ENCODE measurements around the gene PNKD.
A peak's percentile ranks its signal among the peaks of the same experiment; 100 is the strongest.

PNKD gene

DNA sequence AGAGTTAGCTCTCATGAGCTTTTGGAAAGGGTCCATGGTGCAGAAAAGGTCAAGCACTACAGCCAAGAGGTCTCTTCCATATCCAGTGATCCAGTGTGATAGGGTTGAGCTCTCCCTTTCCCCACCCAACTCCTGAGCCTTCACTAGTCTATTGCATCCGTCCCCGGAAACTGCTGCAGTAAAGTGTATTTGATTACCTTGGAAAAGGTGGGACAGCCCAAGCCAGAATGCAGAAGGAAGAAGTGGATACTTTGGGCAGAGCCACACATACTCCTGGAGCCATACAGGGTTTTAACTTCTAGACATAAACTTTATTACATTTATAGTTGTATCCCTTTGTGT lies 3.6 kb downstream of the PNKD start:
- Histone ChIP-seq H3K14ac (ENCODE audit: low read length) (no peak overlapping the region), H3K9ac (ENCODE audit: low read depth, low read length, poor library complexity) (no peak overlapping the region), H3K18ac (ENCODE audit: low read length) (no peak overlapping the region), H3K27ac (replicated peaks; ENCODE audit: low read length) (no peak overlapping the region), H3K79me1 (ENCODE audit: low read depth, low read length) (peaks cover 8% of the 10 kb centered on the region), H3K9me3 (replicated peaks in 1 of 2; ENCODE audit: control insufficient read depth in 2 of 2, insufficient read depth in 1 of 2, low read depth in 1 of 2, low read length in 2 of 2) (no peaks in the 10 kb centered on the region), H2BK120ac (ENCODE audit: low read depth, low read length) (no peak overlapping the region), H3K4me3 (ENCODE audit: low read length in 2 of 2) (no peak overlapping the region), H2BK5ac (ENCODE audit: low read length) (no peak overlapping the region), H2AK5ac (ENCODE audit: low read depth, low read length) (no peak overlapping the region), H3K4ac (ENCODE audit: low read length) (no peak overlapping the region), H3K4me1 (ENCODE audit: control insufficient read depth in 2 of 2, insufficient read depth in 1 of 2, low read depth in 1 of 2, low read length in 2 of 2) (peaks cover 8 to 10% of the 10 kb centered on the region in 2 donors), H4K8ac (ENCODE audit: low read depth, low read length) (no peak overlapping the region), H2BK12ac (ENCODE audit: low read length) (no peak overlapping the region), H3K36me3 (replicated peaks in 1 of 2; ENCODE audit: control insufficient read depth in 2 of 2, insufficient read depth in 2 of 2, low read length in 2 of 2) (peaks cover 30 to 39% of the 10 kb centered on the region in 2 donors), H3K4me2 (ENCODE audit: insufficient read depth, low read length, poor library complexity, severe bottlenecking) (no peak overlapping the region), H3K23ac (ENCODE audit: low read depth, low read length, poor library complexity) (no peak overlapping the region), H4K91ac (ENCODE audit: low read depth, low read length, poor library complexity) (no peak overlapping the region), H2BK15ac (ENCODE audit: low read length) (no peak overlapping the region), H2AFZ (ENCODE audit: low read length) (no peak overlapping the region), H3K27me3 (ENCODE audit: control insufficient read depth in 3 of 3, insufficient read depth in 3 of 3, low read depth in 1 of 3, low read length in 3 of 3) (no peaks in the 10 kb centered on the region)
- no peak for DNase-seq (ENCODE audit: low spot score)
- WGBS, 2 donors (ENCODE audit: extremely low coverage in 2 of 2, insufficient read length in 2 of 2, insufficient replicate concordance in 1 of 2): no CpG with 5 or more reads among the region's 2 CpGs

DNA sequence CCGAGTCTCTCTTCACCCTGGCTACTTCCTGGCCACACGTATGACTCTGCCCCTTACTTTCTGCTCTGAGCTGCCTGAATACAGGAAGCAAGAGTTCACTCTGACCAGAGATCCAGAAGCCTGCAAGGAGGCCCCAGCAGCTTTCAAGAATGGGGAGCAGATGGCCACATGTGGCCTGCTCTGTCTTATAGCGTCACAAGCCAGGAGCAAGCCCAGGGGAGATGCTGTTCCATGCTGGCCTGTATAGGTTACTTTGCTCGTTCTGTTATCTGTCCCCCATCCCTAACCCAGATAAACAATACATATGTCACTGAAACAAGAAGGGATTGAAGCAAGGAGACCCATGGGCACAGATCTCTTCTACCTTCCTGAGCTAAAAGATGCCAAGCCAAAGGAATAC lies 4.3 kb downstream of the PNKD start:
- Histone ChIP-seq H3K4ac (ENCODE audit: low read length) (no peak overlapping the region), H2BK5ac (ENCODE audit: low read length) (no peak overlapping the region), H4K8ac (ENCODE audit: low read depth, low read length) (no peak overlapping the region), H2AFZ (ENCODE audit: low read length) (no peak overlapping the region), H3K9ac (ENCODE audit: low read depth, low read length, poor library complexity) (no peak overlapping the region), H2BK15ac (ENCODE audit: low read length) (no peak overlapping the region), H2BK120ac (ENCODE audit: low read depth, low read length) (no peak overlapping the region), H3K79me1 (ENCODE audit: low read depth, low read length) (peaks cover 3% of the 10 kb centered on the region), H2AK5ac (ENCODE audit: low read depth, low read length) (no peak overlapping the region), H3K14ac (ENCODE audit: low read length) (no peak overlapping the region), H3K4me2 (ENCODE audit: insufficient read depth, low read length, poor library complexity, severe bottlenecking) (no peak overlapping the region), H3K27me3 (ENCODE audit: control insufficient read depth in 3 of 3, insufficient read depth in 3 of 3, low read depth in 1 of 3, low read length in 3 of 3) (no peaks in the 10 kb centered on the region), H3K36me3 (replicated peaks in 1 of 2; ENCODE audit: control insufficient read depth in 2 of 2, insufficient read depth in 2 of 2, low read length in 2 of 2) (peaks cover 31 to 39% of the 10 kb centered on the region in 2 donors), H3K4me1 (ENCODE audit: control insufficient read depth in 2 of 2, insufficient read depth in 1 of 2, low read depth in 1 of 2, low read length in 2 of 2) (peaks cover 5 to 7% of the 10 kb centered on the region in 2 donors), H3K27ac (replicated peaks; ENCODE audit: low read length) (no peak overlapping the region), H3K9me3 (replicated peaks in 1 of 2; ENCODE audit: control insufficient read depth in 2 of 2, insufficient read depth in 1 of 2, low read depth in 1 of 2, low read length in 2 of 2) (no peaks in the 10 kb centered on the region), H3K4me3 (ENCODE audit: low read length in 2 of 2) (no peak overlapping the region), H4K91ac (ENCODE audit: low read depth, low read length, poor library complexity) (no peak overlapping the region), H2BK12ac (ENCODE audit: low read length) (no peak overlapping the region), H3K18ac (ENCODE audit: low read length) (peak overlapping the region; percentile 35), H3K23ac (ENCODE audit: low read depth, low read length, poor library complexity) (no peak overlapping the region)
- WGBS, 2 donors (ENCODE audit: extremely low coverage in 2 of 2, insufficient read length in 2 of 2, insufficient replicate concordance in 1 of 2): no CpG with 5 or more reads among the region's 4 CpGs
- DNase-seq (ENCODE audit: low spot score): no peak

DNA sequence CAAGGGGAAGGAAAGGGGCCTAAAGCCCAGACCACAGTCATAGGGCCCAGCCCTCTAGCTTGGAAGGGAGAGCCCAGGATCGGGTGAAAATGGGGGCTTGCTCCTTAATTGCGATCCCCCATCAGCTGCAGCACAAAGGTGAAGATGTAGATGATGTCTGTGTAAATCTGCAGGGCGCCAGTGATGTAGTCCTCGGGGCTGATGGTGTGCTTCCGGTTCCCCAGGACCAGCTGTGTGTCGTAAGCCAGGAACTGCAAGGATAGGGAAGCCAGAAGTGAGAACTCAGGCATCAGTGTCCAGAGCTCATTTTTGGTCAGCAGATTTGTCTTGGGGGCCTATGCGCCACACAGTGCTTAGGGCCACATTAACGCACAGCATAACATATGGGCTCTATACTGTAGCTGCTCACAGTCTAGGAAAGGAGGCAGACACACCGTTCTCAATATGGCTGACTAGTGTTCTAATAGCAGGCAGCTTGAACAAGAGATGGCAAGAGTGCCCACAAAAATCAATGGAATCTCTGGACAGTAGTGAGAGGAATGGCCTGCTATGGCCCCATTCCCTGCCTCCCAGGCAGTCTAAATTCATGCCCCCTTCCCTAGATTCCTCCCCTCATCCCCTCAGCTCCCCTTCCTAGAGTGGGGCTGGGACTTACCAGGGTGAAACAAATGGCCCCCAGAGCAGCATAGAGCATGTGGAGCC lies 5.2 kb downstream of the PNKD start:
- H2BK5ac ChIP-seq (ENCODE audit: low read length): no peak overlapping the region
- peaks cover 1% of the 10 kb centered on the region for H3K79me1 ChIP-seq (ENCODE audit: low read depth, low read length)
- peak overlapping the region; percentile 35 for H4K91ac ChIP-seq (ENCODE audit: low read depth, low read length, poor library complexity)
- no peaks in the 10 kb centered on the region for H3K27me3 ChIP-seq (ENCODE audit: control insufficient read depth in 3 of 3, insufficient read depth in 3 of 3, low read depth in 1 of 3, low read length in 3 of 3)
- no peak overlapping the region for H3K27ac ChIP-seq (replicated peaks; ENCODE audit: low read length)
- no peak overlapping the region for H3K4me3 ChIP-seq (ENCODE audit: low read length in 2 of 2)
- H2BK12ac ChIP-seq (ENCODE audit: low read length): no peak overlapping the region
- H2BK120ac ChIP-seq (ENCODE audit: low read depth, low read length): no peak overlapping the region
- H3K9me3 ChIP-seq (replicated peaks in 1 of 2; ENCODE audit: control insufficient read depth in 2 of 2, insufficient read depth in 1 of 2, low read depth in 1 of 2, low read length in 2 of 2): no peaks in the 10 kb centered on the region
- peaks cover 5 to 7% of the 10 kb centered on the region in 2 donors for H3K4me1 ChIP-seq (ENCODE audit: control insufficient read depth in 2 of 2, insufficient read depth in 1 of 2, low read depth in 1 of 2, low read length in 2 of 2)
- no peak overlapping the region for H3K4ac ChIP-seq (ENCODE audit: low read length)
- H3K9ac ChIP-seq (ENCODE audit: low read depth, low read length, poor library complexity): peak overlapping the region; percentile 10
- H3K4me2 ChIP-seq (ENCODE audit: insufficient read depth, low read length, poor library complexity, severe bottlenecking): no peak overlapping the region
- H4K8ac ChIP-seq (ENCODE audit: low read depth, low read length): no peak overlapping the region
- WGBS, 2 donors (ENCODE audit: extremely low coverage in 2 of 2, insufficient read length in 2 of 2, insufficient replicate concordance in 1 of 2): no CpG with 5 or more reads among the region's 9 CpGs
- H3K36me3 ChIP-seq (replicated peaks in 1 of 2; ENCODE audit: control insufficient read depth in 2 of 2, insufficient read depth in 2 of 2, low read length in 2 of 2): peaks cover 31 to 39% of the 10 kb centered on the region in 2 donors
- H2AK5ac ChIP-seq (ENCODE audit: low read depth, low read length): no peak overlapping the region
- H2BK15ac ChIP-seq (ENCODE audit: low read length): no peak overlapping the region
- no peak for DNase-seq (ENCODE audit: low spot score)
- no peak overlapping the region for H3K23ac ChIP-seq (ENCODE audit: low read depth, low read length, poor library complexity)
- H3K18ac ChIP-seq (ENCODE audit: low read length): no peak overlapping the region
- no peak overlapping the region for H3K14ac ChIP-seq (ENCODE audit: low read length)
- no peak overlapping the region for H2AFZ ChIP-seq (ENCODE audit: low read length)

DNA sequence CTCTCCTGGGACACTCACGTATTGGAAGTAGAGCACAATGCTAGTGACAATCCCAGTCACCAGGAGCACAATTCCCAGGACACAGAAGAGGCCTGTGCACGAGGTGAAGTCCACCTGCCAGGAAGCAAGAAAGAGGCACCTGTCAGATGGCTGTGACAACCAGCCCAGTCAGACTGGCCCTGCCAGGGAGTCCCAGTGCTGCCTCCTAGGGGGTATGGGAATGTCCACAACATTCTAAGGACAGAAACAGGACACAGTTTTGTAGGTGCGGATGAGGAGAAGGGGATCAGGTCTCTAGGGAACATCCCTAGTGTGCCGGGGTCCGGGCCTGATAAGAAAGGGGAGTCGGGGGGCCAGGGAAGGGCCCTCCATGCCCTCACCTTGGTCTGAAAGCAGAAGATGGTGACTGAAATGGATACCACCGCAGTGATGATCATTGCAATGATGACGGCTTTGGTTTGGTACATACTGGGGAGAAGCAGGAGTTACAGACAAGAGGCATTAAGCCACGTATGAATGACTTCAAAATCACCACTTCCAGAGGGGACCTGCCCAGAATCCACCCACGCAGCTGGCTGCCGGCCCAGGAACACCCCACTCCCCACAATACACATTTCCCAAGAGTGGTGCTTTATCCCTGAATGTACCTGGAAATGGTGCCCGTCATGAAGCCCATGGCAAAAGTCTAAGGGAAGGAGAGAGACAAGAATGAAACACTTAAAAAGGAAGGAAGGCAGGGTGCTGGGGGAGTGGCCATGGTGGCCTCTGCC lies 6.9 kb downstream of the PNKD start:
- Histone ChIP-seq H3K4ac (ENCODE audit: low read length) (no peak overlapping the region), H3K36me3 (replicated peaks in 1 of 2; ENCODE audit: control insufficient read depth in 2 of 2, insufficient read depth in 2 of 2, low read length in 2 of 2) (peaks cover 28 to 39% of the 10 kb centered on the region in 2 donors)

More for the DNA sequence above, 6.9 kb downstream of the PNKD start:
- H3K4me3 ChIP-seq (ENCODE audit: low read length in 2 of 2): no peak overlapping the region
- H3K9ac ChIP-seq (ENCODE audit: low read depth, low read length, poor library complexity): no peak overlapping the region
- no peak overlapping the region for H3K27ac ChIP-seq (replicated peaks; ENCODE audit: low read length)
- no peak overlapping the region for H2BK120ac ChIP-seq (ENCODE audit: low read depth, low read length)
- peaks cover 1% of the 10 kb centered on the region for H3K79me1 ChIP-seq (ENCODE audit: low read depth, low read length)
- peak overlapping the region; percentile 39 for H3K23ac ChIP-seq (ENCODE audit: low read depth, low read length, poor library complexity)
- H2BK5ac ChIP-seq (ENCODE audit: low read length): no peak overlapping the region
- H2BK15ac ChIP-seq (ENCODE audit: low read length): no peak overlapping the region
- no CpG with 5 or more reads among the region's 12 CpGs for WGBS, 2 donors (ENCODE audit: extremely low coverage in 2 of 2, insufficient read length in 2 of 2, insufficient replicate concordance in 1 of 2)
- no peak overlapping the region for H2BK12ac ChIP-seq (ENCODE audit: low read length)
- no peak overlapping the region for H2AFZ ChIP-seq (ENCODE audit: low read length)
- H3K18ac ChIP-seq (ENCODE audit: low read length): no peak overlapping the region
- H3K4me1 ChIP-seq (ENCODE audit: control insufficient read depth in 2 of 2, insufficient read depth in 1 of 2, low read depth in 1 of 2, low read length in 2 of 2): peaks cover 0 to 3% of the 10 kb centered on the region in 2 donors
- H3K27me3 ChIP-seq (ENCODE audit: control insufficient read depth in 3 of 3, insufficient read depth in 3 of 3, low read depth in 1 of 3, low read length in 3 of 3): no peaks in the 10 kb centered on the region
- no peak for DNase-seq (ENCODE audit: low spot score)
- H2AK5ac ChIP-seq (ENCODE audit: low read depth, low read length): no peak overlapping the region
- no peak overlapping the region for H4K91ac ChIP-seq (ENCODE audit: low read depth, low read length, poor library complexity)
- H3K4me2 ChIP-seq (ENCODE audit: insufficient read depth, low read length, poor library complexity, severe bottlenecking): no peak overlapping the region
- H4K8ac ChIP-seq (ENCODE audit: low read depth, low read length): no peak overlapping the region
- no peaks in the 10 kb centered on the region for H3K9me3 ChIP-seq (replicated peaks in 1 of 2; ENCODE audit: control insufficient read depth in 2 of 2, insufficient read depth in 1 of 2, low read depth in 1 of 2, low read length in 2 of 2)
- H3K14ac ChIP-seq (ENCODE audit: low read length): no peak overlapping the region

All from neuronal stem cell (in vitro differentiated cells).